ENCODE data around the gene ITGA3. TPM values are rescaled to one million over a fixed set of nuclear protein-coding genes. Genes with fewer than 3 reads are reported as not detected.
A peak's percentile ranks its signal among the peaks of the same experiment; 100 is the strongest.

The ITGA3 gene
- total and polyA plus RNA-seq, 2 of the 13 experiments (the other 11 are each of a cell fraction or from before 2014, with no cell fraction given), result 0.48 to 0.69 TPM

GRCh38 chr17:50101346-50102163, 45.6 kb downstream of the ITGA3 start (continued):
- no peak for TF ChIP-seq ZNF646 (CRISPR knock-in tag; IDR thresholded peaks at IDR 0.05)
- TF ChIP-seq ZHX2 (IDR thresholded peaks at IDR 0.05; ENCODE audit: low read depth), result no peak
- TF ChIP-seq ZHX2 (CRISPR knock-in tag; IDR thresholded peaks at IDR 0.05; ENCODE audit: borderline replicate concordance), result no peak
- TF ChIP-seq FOXC1 (CRISPR knock-in tag; IDR thresholded peaks at IDR 0.05; ENCODE audit: borderline replicate concordance), result no peak; the same call in 1 of the 2 replicates
- no peak for TF ChIP-seq ZNF296 (CRISPR knock-in tag; conservative IDR thresholded peaks at IDR 0.05)
- TF ChIP-seq ERF (CRISPR knock-in tag; IDR thresholded peaks at IDR 0.05), result 0 out of 2 replicates have a peak, but pooled peaks have one; percentile 44
- peak; percentile 10; the same call in 1 of the 2 replicates for TF ChIP-seq CBX5 (CRISPR knock-in tag; IDR thresholded peaks at IDR 0.05; ENCODE audit: borderline replicate concordance)
- 0 out of 2 replicates have a peak, but pooled peaks have one; percentile 19 for TF ChIP-seq RARA (CRISPR knock-in tag; IDR thresholded peaks at IDR 0.05)
- no peak for TF ChIP-seq CEBPZ (IDR thresholded peaks at IDR 0.05; ENCODE audit: low read length)
- no peak for TF ChIP-seq SMAD3 (CRISPR knock-in tag; IDR thresholded peaks at IDR 0.05)
- no peak for TF ChIP-seq ATF3 (CRISPR knock-in tag; IDR thresholded peaks at IDR 0.05)
- TF ChIP-seq DNMT1 (CRISPR knock-in tag; IDR thresholded peaks at IDR 0.05), result no peak
